Measurements from ENCODE around the gene KCNH3.
A peak's percentile ranks its signal among the peaks of the same experiment; 100 is the strongest.
"Not testable (repeated sequence)": the region's sequence is repeated elsewhere in the genome, so short reads cannot be mapped to it uniquely, and the experiment has no call there.

The KCNH3 gene

GRCh38 chr12:49527361-49528130 is 11.3 kb upstream of the KCNH3 start:
- no peak for DNase-seq

GRCh38 chr12:49529414-49529813 is 9.4 kb upstream of the KCNH3 start:
- DNase-seq: peak; percentile 49 to 62

DNA sequence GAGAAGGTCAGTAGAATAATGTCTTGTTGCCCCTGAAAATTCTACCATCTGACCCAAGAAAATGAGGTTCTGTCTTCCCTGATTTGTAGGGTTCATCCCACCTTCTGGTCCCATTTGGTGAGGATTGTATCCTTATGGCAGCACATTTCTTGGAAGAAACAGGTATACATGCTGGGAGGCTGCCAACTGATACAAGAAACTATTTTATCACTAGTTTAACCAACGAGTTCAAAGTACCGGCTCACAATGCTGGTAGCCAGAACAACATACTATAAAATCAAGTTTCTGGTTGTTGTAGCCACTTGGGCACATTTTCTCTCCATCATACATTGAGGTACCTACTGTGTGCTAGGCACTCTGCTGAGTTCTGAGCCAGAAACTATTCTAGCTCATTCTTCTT is 7.1 kb upstream of the KCNH3 start:
- DNase-seq: no peak

- DNase-seq: no peak
These were observed 5.5 kb upstream of the KCNH3 start for GRCh38 chr12:49533331-49533730.

DNA sequence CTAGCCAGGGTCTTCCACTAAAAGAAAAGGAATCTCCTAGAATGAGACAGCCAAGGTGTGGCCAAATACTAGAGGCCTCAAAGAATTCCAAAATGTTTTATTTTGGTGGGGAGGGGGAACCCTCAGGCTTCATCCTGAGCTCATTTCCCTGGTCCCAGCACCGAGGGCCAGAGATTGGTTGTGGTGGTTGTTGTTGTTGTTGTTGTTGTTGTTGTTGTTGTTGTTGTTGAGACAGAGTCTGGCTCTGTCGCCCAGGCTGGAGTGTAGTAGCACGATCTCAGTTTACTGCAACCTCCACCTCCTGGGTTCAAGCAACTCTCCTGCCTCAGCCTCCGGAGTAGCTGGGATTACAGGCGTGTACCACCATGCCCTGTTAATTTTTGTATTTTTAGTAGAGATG is 4.7 kb upstream of the KCNH3 start:
- not testable (repeated sequence) for DNase-seq

GRCh38 chr12:49534731-49535278 is 4.0 kb upstream of the KCNH3 start:
- no peak for DNase-seq

DNA sequence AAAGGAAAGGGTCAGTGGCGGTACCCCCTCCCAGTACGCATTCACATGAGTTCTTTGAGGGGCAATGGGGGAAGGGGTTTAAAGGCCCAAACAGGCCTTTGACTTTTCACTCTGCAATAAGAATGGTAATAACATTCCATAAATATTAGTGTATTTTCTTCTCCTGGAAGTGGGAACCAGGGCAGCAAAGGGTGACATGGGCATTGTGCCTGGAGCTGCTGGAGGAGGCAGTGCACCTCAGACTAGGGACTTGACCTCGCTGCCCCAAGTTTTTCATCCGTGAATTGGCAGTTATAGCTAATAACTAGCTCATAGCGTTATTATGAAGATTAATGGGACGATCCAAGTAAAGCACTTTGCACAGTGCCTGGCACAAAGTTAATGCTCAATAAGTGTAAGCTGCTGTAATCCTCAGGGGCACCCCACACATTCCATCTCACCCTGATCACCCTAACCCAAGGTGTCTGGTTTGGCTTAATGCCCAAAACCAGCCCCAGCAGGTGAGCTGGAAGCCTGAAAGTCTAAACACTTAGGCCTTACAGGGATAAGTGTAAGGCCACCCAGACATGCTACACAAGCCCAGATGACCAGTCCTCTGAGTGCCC is 2.8 kb upstream of the KCNH3 start:
- DNase-seq: no peak

DNA sequence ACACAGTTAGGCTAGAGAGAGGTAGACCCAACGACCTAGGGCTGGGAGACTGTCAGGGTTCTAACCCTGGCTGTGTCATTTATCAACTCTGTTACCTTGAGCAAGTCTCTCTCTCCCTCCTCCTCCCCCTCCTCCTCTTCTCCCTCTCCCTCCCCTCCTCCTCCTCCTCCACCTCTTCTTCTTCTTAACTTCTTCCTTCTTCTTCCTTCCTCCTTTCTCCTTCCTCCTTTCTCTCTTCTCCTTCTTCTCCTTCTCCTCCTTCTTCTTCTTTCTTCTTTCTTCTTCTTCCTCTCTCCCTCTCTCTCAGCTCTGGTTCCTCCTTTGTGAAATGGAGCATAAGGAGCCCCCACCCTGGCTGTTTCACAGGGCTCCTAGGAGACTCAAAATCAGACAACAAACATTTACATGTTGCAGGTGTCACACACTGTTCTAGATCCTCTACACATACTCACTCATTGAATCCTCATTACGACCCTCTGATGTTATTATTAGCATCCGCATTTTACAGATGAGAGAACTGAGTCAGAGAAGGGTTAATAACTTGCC is 2.2 kb upstream of the KCNH3 start:
- no peak for DNase-seq

- no peak for DNase-seq
These were observed 1.5 kb upstream of the KCNH3 start for GRCh38 chr12:49537231-49537751.

- peak in 1 of 2 experiments; percentile 16 for DNase-seq
These were observed 899 bp upstream of the KCNH3 start for GRCh38 chr12:49537752-49538509.

GRCh38 chr12:49539406-49540228 is 787 bp downstream of the KCNH3 start:
- DNase-seq: no peak

GRCh38 chr12:49540229-49541139 is 1.7 kb downstream of the KCNH3 start:
- DNase-seq: no peak

DNA sequence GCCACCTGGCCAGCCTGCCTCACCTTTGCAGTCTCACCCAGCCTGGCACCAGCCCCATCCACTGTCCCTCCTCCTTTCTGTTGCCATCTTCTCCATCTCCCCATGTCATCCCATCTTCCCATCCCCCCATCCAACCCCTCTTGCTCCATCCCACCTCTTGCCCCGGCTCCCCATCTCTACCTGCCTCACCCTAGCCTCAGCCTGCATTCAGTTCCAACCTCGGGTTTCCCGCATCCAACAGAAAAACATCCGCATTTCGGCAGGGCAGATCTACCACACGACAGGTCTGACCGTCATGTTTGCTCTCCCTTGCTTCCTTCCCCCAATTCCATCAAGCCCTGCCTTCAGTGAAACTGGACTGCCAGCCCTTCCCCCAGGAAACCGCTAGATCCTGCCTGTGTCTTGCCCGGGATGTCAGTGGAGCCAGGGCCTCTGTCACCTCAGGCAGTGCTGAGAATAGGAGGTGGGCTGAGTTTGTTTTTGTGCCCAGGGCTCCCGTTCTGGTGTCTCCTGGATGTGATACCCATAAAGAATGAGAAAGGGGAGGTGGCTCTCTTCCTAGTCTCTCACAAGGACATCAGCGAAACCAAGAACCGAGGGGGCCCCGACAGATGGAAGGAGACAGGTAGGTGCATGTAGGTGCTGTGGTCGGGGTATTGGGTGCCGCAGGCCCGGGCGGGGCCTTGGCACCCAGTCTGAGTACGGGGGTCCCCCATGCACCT is 2.5 kb downstream of the KCNH3 start:
- no peak for DNase-seq

GRCh38 chr12:49541911-49542505 is 3.2 kb downstream of the KCNH3 start:
- no peak for DNase-seq

DNA sequence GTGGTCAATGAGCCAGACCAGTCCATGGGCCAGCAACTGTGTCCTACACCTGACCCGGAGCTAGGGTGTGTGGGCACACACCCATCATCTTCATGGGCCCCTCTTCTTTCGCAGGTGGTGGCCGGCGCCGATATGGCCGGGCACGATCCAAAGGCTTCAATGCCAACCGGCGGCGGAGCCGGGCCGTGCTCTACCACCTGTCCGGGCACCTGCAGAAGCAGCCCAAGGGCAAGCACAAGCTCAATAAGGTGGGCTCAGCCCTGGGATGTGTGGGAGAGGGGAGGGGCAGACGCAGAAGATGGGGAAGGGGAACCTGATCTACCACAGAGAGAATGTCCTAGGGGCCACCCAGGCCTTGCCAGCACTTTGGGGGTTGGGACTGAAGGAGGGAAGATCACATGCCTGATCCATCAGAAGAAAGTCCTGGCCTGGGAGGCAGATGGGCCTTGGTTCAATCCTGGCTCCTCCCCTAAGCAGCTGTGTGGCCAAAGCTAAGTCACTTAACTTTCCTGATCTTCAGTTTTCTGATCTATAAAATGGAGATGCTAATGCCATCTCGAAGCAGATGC is 3.8 kb downstream of the KCNH3 start:
- DNase-seq: no peak

DNA sequence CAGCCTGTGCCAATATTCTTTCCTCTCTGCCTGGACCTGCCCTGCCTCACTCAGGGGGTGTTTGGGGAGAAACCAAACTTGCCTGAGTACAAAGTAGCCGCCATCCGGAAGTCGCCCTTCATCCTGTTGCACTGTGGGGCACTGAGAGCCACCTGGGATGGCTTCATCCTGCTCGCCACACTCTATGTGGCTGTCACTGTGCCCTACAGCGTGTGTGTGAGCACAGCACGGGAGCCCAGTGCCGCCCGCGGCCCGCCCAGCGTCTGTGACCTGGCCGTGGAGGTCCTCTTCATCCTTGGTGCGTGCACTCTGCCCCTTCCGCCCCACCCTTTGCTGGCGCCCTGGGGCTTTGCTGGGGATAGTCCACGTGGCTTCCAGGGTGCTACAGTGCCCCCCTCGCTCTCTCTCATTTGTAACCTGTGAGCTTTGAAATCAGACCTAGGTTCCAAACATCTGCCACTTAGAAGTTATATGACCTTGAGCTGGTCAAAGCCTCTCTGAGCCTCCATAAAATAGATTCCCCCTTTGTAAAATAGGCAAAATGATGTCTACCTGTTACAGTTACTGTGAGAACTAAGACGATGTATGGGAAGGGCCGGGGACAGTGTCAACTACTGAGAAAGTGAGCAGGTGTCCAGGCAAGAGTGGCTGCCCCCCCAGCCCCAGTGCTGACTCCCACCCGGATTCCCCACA is 4.5 kb downstream of the KCNH3 start:
- DNase-seq: no peak

DNA sequence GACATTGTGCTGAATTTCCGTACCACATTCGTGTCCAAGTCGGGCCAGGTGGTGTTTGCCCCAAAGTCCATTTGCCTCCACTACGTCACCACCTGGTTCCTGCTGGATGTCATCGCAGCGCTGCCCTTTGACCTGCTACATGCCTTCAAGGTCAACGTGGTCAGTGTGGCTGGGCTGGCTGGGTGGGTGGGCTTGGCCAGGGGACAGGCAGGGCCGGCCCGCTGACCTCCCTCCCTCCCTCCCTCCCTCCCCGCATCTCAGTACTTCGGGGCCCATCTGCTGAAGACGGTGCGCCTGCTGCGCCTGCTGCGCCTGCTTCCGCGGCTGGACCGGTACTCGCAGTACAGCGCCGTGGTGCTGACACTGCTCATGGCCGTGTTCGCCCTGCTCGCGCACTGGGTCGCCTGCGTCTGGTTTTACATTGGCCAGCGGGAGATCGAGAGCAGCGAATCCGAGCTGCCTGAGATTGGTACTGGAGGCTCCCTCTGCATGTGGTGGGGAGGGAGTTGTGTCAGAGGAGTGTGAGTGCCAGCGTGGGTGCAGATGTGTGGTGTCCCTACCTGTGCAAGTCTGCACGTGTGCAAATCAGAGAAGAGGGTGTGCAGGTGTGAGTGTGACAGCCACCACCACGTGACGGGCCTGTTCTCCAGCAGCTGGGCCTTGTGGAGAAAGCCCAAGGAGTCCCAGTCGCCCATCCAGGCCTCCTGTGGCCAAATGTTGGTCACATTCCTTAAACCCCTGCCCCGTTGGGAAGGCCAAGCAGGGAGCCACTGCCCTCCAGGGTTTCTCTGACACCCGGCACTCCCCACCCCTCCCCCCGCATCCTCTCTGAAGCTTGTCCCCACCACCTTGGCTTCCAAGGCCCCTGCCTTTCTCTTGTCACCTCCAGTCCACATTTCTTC is 5.3 kb downstream of the KCNH3 start:
- DNase-seq: no peak

GRCh38 chr12:49545815-49546214 is 7.0 kb downstream of the KCNH3 start:
- no peak for DNase-seq
